WI38 (cell line): ENCODE measurements around the gene ZFYVE1.

Experiments
- H3K4me3 ChIP-seq: 2 replicates; pipeline ENCODE4 v1.5.1; 2011; ENCODE audit warnings: low read depth, mild to moderate bottlenecking, control low read depth, low read length
- CTCF ChIP-seq: IDR thresholded peaks from 2 replicates; pipeline ENCODE4 v1.5.1; 2012; ENCODE audit warnings: low read depth, mild to moderate bottlenecking, control low read depth, low read length

ZFYVE1 gene

GRCh38 chr14:72942934-72943333 lies 84.0 kb downstream of the ZFYVE1 start:
- no peak for TF ChIP-seq CTCF
- no peak overlapping the region for H3K4me3 ChIP-seq

- TF ChIP-seq CTCF: no peak
Measured at GRCh38 chr14:72941286-72941985, 85.5 kb downstream of the ZFYVE1 start.

GRCh38 chr14:72939630-72940029 lies 87.3 kb downstream of the ZFYVE1 start:
- H3K4me3 ChIP-seq: no peak overlapping the region
- TF ChIP-seq CTCF: no peak

More at GRCh38 chr14:72941286-72941985, 85.5 kb downstream of the ZFYVE1 start:
- H3K4me3 ChIP-seq: no peak overlapping the region

- no peak overlapping the region for H3K4me3 ChIP-seq
- no peak for TF ChIP-seq CTCF
Measured at GRCh38 chr14:72932893-72933292, 94.0 kb downstream of the ZFYVE1 start.

- no peak overlapping the region for H3K4me3 ChIP-seq
- TF ChIP-seq CTCF: no peak
Measured at GRCh38 chr14:72929316-72930080, 97.4 kb downstream of the ZFYVE1 start.

GRCh38 chr14:72928872-72929271 lies 98.0 kb downstream of the ZFYVE1 start:
- TF ChIP-seq CTCF: no peak

More at GRCh38 chr14:72928872-72929271, 98.0 kb downstream of the ZFYVE1 start:
- H3K4me3 ChIP-seq: no peak overlapping the region
